Thyroid gland (tissue), 4 donors: ENCODE results near the gene CA14. TPM values are rescaled to one million over a fixed set of nuclear protein-coding genes. Genes with fewer than 3 reads are reported as not detected.
A peak's percentile ranks its signal among the peaks of the same experiment; 100 is the strongest.

Experiments
- DNase-seq, 2 donors: peaks; one replicate each; pipeline ENCODE4 v3.0.0-alpha.2; 2019
- H3K27ac ChIP-seq, 3 donors: fragments of 200-600 bp; sonication (generic); 1 replicate in 2 of 3; 2 replicates in 1 of 3; pipeline ENCODE4 v1.5.1; 2016 to 2019; ENCODE audit warnings: mild to moderate bottlenecking in 1 of 3, moderate library complexity in 1 of 3
- H3K27me3 ChIP-seq: fragments of 200-600 bp; sonication (generic); one replicate; pipeline ENCODE4 v1.5.1; 2019
- H3K36me3 ChIP-seq, 2 donors: fragments of 200-600 bp; sonication (generic); one replicate each; pipeline ENCODE4 v1.5.1; 2016 to 2019
- H3K4me1 ChIP-seq, 2 donors: fragments of 200-600 bp; sonication (generic); one replicate each; pipeline ENCODE4 v1.5.1; 2017 to 2019
- H3K4me3 ChIP-seq, 3 donors: fragments of 200-600 bp; sonication (generic); replicated peaks in 1 of 3; 1 replicate in 2 of 3; 2 replicates in 1 of 3; pipeline ENCODE4 v1.5.1; 2016; ENCODE audit warnings: mild to moderate bottlenecking in 1 of 3
- H3K9me3 ChIP-seq: fragments of 200-600 bp; sonication (generic); one replicate; pipeline ENCODE4 v1.5.1; 2017
- POLR2A ChIP-seq, 2 donors: fragments of 450-650 bp; IDR thresholded peaks; one replicate each; pipeline ENCODE4 v1.6.1; 2017; ENCODE audit warnings: antibody characterized with exemption in 2 of 2, mild to moderate bottlenecking in 2 of 2, moderate library complexity in 1 of 2
- WGBS, 2 donors: methylation state at CpG; one replicate each; pipeline ENCODE4 v1.1.5; 2017; 5-methylcytosine and 5-hydroxymethylcytosine counted together
- intact Hi-C: fragments of 100-400 bp; cut with DNase I; formaldehyde crosslinking; loops from one replicate; pipeline ENCODE4 v1.15.1; 2023
- total RNA-seq, 4 donors: library from RNA; depleted of rRNA; stranded (reverse); fragments of >200 nt; gene quantifications; one replicate each; pipeline ENCODE4 v1.2.3, GENCODE V29; 2016
- TF ChIP-seq, protein P1 (sequence below), 6 experiments: fragments of 200-600 bp in 3 of 6; fragments of 450-650 bp in 3 of 6; sonication (generic) in 3 of 6; IDR thresholded peaks; one replicate each; pipeline ENCODE4 v1.5.1; 2016 to 2019; ENCODE audit warnings: antibody characterized with exemption in 6 of 6, mild to moderate bottlenecking in 2 of 6, inconsistent platforms in 1 of 6, moderate library complexity in 1 of 6

The CA14 gene
- total RNA-seq, 4 donors from 2014 or later: 0.22 to 0.27 TPM; not detected in 2

DNA sequence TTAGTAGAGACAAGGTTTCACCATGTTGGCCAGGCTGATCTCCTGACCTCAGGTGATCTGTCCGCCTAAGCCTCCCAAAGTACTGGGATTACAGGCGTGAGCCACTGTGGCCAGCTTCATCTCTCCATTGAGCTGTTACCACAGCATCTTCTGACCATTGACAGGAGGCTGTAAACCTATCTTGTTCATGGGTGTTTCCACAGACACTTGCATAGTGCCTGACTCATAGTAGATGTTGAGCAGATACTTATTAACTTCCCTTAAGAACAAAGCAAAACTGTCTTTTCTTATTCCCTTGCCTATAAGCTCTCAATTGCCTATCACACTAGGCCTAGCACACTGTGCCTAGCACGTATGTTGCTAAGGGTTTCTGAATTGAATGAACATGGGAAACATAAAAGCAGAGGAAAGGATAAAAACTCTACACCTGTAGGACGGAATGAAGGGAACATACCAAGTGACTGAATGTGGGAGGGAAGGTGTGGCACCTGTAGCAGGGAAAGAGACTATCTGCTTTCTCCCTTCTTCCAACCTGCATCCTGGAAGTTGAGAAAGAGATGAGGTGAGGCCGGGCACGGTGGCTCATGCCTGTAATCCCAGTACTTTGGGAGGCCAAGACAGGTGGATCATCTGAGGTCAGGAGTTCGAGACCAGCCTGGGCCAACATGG lies 13.9 kb downstream of the CA14 start:
- H3K27ac ChIP-seq: no peak overlapping the region
- no peak for TF ChIP-seq POLR2A (IDR thresholded peaks at IDR 0.05)
- H3K27me3 ChIP-seq: no peaks in the 10 kb centered on the region
- H3K36me3 ChIP-seq: peaks cover under 1% of the 10 kb centered on the region in 2 donors
- no peaks in the 10 kb centered on the region for H3K9me3 ChIP-seq
- intact Hi-C loops: no loop called here
- peaks cover 7 to 19% of the 10 kb centered on the region in 2 donors for H3K4me1 ChIP-seq
- H3K4me3 ChIP-seq: no peak overlapping the region
- no peak for DNase-seq
- 95% methylated on average over 7 of the region's 7 CpGs for WGBS, 2 donors

DNA sequence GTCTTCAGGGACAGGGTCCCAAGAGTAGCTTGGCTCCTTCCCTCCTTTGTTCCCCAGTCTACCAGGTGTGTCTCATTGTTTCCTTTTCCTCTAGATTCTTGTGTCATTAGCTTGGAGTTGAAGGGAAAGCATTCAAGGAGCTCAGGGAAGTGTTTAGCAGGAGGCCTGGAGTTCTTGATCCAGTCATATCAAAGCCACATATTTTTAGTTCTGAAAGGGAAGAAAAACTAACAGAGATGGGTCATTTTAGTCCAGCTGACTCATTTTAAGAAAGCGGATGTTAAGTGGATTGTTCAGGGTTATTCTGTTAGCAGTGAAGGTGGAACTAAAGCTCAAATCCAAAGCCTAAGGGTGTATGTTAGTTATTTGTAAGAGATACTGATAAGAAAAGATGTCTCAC lies 15.7 kb downstream of the CA14 start:
- TF ChIP-seq, protein P1, sequence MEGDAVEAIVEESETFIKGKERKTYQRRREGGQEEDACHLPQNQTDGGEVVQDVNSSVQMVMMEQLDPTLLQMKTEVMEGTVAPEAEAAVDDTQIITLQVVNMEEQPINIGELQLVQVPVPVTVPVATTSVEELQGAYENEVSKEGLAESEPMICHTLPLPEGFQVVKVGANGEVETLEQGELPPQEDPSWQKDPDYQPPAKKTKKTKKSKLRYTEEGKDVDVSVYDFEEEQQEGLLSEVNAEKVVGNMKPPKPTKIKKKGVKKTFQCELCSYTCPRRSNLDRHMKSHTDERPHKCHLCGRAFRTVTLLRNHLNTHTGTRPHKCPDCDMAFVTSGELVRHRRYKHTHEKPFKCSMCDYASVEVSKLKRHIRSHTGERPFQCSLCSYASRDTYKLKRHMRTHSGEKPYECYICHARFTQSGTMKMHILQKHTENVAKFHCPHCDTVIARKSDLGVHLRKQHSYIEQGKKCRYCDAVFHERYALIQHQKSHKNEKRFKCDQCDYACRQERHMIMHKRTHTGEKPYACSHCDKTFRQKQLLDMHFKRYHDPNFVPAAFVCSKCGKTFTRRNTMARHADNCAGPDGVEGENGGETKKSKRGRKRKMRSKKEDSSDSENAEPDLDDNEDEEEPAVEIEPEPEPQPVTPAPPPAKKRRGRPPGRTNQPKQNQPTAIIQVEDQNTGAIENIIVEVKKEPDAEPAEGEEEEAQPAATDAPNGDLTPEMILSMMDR (IDR thresholded peaks at IDR 0.05): no peak
- no peak for TF ChIP-seq POLR2A (IDR thresholded peaks at IDR 0.05)
- intact Hi-C loops: no loop called here

DNA sequence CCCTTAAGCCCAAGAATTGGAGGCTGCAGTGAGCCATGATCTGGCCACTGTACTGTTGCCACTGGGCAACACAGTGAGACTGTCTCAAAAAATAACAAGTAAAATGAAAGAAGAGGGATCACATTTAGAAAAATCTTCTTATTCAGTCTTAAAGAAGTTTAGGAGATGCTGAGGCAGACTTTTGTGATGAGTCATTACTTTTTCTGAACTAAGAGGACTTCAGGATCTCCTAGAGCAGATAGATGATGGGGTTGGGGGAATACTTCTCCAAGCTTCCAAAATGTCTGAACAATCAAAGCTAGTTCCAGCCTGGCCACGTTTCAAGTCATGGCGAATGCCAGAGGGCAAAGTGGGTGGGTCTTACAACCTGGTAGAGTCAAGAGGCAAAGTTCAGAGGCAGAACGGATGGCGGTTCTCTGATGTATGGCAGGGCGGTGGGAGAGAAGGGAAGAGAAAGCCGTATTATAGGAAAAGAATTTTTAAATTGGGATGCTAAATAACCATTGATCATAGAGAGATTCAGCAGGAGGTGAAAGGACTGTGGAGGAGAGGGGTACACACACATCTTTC lies 22.6 kb downstream of the CA14 start:
- Histone ChIP-seq H3K4me1 (peaks cover 10 to 17% of the 10 kb centered on the region in 2 donors), H3K27me3 (no peaks in the 10 kb centered on the region), H3K9me3 (no peaks in the 10 kb centered on the region), H3K27ac (peak overlapping the region in 1 of 3 donors; percentile 91), H3K36me3 (no peaks in the 10 kb centered on the region), H3K4me3 (no peak overlapping the region)
- TF ChIP-seq POLR2A (IDR thresholded peaks at IDR 0.05): no peak
- TF ChIP-seq, protein P1 (IDR thresholded peaks at IDR 0.05): no peak
- 83 to 84% methylated on average over 6 of the region's 6 CpGs for WGBS, 2 donors
- intact Hi-C loops: no loop called here
- no peak for DNase-seq

More for the DNA sequence above, 15.7 kb downstream of the CA14 start:
- no peak for DNase-seq
- Histone ChIP-seq H3K27ac (peak overlapping the region in 1 of 3 donors; percentile 30), H3K4me3 (no peak overlapping the region), H3K36me3 (no peaks in the 10 kb centered on the region), H3K4me1 (peaks cover 0 to 7% of the 10 kb centered on the region in 2 donors), H3K27me3 (no peaks in the 10 kb centered on the region), H3K9me3 (no peaks in the 10 kb centered on the region)
- WGBS, 2 donors: 47 to 78% methylated on average over 1 of the region's 1 CpG

DNA sequence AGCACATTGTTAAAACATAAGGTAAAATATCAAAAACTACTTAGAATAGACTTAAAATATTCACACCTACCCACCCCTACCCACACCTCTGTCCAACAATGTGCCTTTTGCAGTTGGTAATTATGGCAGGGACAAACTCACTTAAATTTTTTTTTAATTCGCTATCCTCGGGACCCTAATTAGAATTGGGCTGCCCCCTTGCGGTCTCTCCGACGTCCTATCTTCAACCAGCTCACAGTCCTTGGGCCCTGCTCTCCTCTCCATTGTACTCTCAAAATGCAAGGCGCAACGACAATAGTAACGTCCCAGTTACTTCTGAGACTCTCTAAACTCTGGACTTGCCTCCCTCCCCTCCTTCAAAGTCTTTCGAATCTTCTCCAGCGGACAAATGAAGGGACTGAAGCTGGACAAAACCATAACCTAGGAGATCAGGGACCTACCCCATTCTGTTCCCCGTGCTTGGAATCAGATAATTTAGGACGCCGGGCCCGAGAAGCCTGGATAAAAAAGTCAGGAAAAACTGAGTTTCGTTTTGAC lies 23.7 kb downstream of the CA14 start:
- H3K27ac ChIP-seq: peak overlapping the region; percentile 78 to 94 (median 91)
- peaks cover 0 to 5% of the 10 kb centered on the region in 2 donors for H3K36me3 ChIP-seq
- intact Hi-C loops: no loop called here
- H3K4me3 ChIP-seq: peak overlapping the region in 2 of 3 donors; percentile 20 to 39
- DNase-seq: peak; percentile 81 to 84
- 2 to 3% methylated on average over 15 of the region's 15 CpGs for WGBS, 2 donors
- no peaks in the 10 kb centered on the region for H3K27me3 ChIP-seq
- peaks cover 10 to 17% of the 10 kb centered on the region in 2 donors for H3K4me1 ChIP-seq
- TF ChIP-seq, protein P1 (IDR thresholded peaks at IDR 0.05): peak; percentile 38 to 83 (median 64)
- TF ChIP-seq POLR2A (IDR thresholded peaks at IDR 0.05): no peak
- H3K9me3 ChIP-seq: no peaks in the 10 kb centered on the region

DNA sequence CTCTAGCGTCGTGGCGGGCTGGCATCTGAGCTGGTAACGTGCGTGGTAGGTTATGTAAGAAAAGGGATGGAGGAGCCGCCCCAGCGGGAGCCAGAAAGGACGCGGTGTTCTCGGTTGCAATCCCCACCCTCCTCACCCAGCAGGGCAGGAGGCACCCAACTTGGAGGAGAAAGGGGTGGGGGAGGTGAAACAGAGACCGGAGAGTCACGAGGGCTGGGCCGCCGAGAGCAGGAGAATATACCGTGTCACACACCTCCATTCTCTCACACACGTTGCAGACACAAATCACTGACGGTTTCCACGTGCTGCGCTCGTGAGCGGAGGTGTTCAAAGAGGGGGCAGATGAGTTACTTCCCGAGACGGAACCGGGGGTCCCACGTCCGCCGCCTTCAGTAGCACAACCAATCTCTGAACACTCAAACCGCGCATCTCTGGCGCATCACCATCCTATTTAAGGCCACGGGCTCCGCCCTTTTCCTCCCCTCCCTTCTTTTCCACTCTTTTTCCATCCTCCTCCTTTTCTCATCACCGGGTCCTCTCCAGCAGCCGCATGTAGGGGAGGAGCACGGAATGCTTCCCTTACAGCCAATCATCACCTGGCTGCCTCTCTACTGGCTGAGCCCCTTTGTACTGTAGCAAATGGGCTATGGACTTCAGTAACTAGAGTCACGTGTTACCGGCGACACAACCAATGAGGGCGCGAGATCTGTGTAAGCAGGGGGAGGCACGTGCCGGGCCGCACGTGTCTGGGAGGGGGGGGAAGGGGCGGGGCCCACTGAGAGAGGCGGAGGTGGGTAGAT lies 24.4 kb downstream of the CA14 start, which contains the start of gene CIART:
Gene CIART (plus strand): TSS at position 797 of the 800 bp plus-strand sequence. CDS start 714 bp downstream, outside the sequence.
- TF ChIP-seq POLR2A (IDR thresholded peaks at IDR 0.05): peak in 1 of 2 donors; percentile 51
- TF ChIP-seq, protein P1 (IDR thresholded peaks at IDR 0.05): no peak
- peak within 1 kb of the TSS in 2 of 3 donors; percentile 39 to 40 for H3K4me3 ChIP-seq
- DNase-seq: peak; percentile 97 to 98
- H3K9me3 ChIP-seq: no peaks in the 10 kb centered on the region
- peaks cover 0 to 10% of the 10 kb centered on the region in 2 donors for H3K36me3 ChIP-seq
- no peaks in the 10 kb centered on the region for H3K27me3 ChIP-seq
- peak within 1 kb of the TSS; percentile 78 to 94 (median 91) for H3K27ac ChIP-seq
- peaks cover 10 to 17% of the 10 kb centered on the region in 2 donors for H3K4me1 ChIP-seq
- WGBS, 2 donors: 1% methylated on average over 46 of the region's 46 CpGs
- intact Hi-C loops: no loop called here
